ENCODE data around the gene ANKRD1.

DNA sequence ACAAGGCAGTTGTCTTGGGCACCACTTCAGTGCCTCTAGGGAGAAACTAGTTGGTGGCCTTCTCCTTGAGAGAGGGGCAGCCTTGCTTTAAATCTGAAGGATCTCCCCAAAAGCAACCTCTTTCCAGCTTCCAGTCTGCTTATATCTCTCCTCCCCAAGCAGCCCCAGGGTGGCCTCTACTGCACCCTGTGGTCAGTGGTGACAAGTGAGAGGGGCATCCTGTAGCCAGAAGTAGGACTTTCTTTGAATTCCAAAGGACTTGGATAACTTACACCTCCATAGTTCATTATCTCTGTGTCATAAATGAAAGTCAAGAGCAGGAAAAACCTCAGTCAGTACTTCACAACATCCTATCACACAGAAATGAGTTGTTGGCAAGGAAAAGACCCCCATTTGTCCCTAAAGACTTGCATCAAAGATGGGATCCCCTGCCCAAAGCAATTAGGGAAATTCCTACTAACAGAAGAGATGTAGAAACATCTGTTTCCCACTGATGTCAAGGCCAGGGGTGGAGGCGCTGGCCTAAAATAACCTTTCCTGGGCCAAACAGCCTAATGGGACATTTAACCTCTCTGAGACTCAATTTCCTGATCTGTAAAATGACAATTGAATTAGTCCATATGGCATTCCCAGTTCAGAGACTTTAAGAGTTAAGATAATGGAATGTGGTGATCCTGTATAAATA lies 44.0 kb upstream of the ANKRD1 start:
- no peak for TF ChIP-seq POLR2A (IDR thresholded peaks at IDR 0.05; ENCODE audit: low read depth)
- TF ChIP-seq, protein P1, sequence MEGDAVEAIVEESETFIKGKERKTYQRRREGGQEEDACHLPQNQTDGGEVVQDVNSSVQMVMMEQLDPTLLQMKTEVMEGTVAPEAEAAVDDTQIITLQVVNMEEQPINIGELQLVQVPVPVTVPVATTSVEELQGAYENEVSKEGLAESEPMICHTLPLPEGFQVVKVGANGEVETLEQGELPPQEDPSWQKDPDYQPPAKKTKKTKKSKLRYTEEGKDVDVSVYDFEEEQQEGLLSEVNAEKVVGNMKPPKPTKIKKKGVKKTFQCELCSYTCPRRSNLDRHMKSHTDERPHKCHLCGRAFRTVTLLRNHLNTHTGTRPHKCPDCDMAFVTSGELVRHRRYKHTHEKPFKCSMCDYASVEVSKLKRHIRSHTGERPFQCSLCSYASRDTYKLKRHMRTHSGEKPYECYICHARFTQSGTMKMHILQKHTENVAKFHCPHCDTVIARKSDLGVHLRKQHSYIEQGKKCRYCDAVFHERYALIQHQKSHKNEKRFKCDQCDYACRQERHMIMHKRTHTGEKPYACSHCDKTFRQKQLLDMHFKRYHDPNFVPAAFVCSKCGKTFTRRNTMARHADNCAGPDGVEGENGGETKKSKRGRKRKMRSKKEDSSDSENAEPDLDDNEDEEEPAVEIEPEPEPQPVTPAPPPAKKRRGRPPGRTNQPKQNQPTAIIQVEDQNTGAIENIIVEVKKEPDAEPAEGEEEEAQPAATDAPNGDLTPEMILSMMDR (IDR thresholded peaks at IDR 0.05), result no peak
